NCI-H748 treated with DMSO at 0.1 percent for 48 hours (cell line): ENCODE results near the gene CYP19A1.

ENCODE experiments used
- DNase-seq: peaks from one replicate; lab custom pipeline; 2025; lab: John Stamatoyannopoulos, UW

CYP19A1 gene

DNA sequence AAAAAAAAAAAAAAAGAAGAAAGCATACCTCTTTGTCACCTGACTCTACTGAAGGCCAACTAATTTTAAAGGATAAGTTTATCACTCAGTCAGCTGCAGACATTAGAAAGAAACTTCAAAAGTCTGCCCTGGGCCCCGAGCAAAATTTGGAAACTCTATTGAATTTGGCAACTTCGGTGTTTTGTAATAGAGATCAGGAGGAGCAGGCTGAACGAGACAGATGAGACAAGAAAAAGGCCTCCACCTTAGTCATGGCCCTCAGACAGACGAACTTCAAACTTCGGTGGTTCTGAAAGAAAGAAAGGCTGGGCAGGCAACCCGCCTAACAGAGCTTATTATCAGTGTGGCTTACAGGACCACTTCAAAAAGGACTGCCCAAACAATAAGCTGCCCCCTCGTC, 21.6 kb upstream of the CYP19A1 start:
- DNase-seq, result no peak

DNA sequence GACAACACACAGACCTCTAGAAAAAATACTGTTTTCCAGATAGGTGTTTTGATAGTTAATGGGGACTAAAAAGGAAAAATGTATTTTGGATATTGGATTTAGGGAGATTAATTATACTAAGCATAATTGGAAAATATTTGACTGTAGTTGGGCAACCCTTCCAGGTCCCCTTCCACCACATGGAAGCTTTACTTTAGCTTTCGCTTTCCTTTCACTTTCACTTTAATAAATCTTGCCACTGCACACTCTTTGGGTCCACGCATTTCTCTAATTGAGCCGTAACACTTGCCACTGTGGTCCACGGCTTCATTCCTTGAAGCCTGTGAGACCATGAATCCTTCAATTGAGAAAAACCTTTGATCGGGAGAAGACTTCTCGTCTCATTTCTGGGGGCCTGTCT, 18.6 kb upstream of the CYP19A1 start:
- DNase-seq, result no peak

DNA sequence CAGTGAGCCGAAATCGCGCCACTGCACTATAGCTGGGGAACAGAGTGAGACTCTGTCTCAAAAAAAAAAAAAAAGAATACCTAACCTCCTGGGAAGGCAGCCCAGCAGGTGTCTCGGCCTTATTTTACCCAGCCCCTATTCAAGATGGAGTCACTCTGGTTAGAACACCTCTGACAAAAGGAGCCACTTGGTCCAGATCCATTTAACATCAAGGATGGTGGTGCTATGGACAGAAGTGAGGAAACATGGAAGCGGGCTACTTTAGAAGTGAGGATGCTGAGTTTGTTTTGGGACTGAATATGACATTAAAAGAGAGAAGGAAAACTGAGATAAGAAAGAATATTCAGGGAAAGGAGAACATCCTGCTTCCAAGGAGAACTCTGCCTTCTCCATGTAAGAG, 17.8 kb upstream of the CYP19A1 start:
- no peak for DNase-seq

DNA sequence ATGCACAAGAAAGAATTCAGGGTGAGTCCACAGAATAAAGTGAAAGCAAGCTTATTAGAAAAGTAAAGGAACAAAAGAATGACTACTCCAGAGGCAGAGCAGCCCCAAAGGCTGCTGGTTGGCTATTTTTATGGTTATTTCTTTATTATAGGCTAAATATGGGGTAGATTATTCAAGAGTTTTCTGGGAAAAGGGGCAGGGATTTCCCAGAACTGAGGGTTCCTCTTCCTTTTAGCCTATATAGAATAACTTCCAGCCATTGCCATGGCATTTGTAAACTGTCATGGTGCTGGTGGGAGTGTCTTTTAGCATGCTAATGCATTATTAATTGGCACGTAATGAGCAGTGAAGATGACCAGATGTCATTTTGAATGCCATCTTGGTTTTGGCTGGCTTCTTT, 16.7 kb upstream of the CYP19A1 start:
- DNase-seq, result no peak

DNA sequence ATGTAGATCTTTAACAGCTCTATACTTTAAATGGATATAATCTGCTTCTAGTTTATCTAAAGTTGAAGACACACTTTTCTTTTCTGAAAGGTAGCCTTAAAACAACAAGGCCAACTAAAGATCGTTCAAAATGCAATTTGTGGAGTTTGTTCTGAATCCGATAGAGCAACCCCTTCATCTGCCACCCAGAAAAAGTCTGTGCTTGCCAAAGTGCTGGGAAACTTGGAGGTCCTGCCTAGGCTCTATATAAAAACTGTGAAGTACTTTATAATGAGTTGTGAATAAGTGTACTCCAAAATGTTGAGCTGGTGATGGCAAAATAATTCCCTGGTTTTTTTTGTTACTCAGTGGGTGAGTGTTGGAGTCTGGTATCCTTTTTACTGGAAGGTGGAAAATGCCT, 15.6 kb upstream of the CYP19A1 start:
- DNase-seq, result no peak

DNA sequence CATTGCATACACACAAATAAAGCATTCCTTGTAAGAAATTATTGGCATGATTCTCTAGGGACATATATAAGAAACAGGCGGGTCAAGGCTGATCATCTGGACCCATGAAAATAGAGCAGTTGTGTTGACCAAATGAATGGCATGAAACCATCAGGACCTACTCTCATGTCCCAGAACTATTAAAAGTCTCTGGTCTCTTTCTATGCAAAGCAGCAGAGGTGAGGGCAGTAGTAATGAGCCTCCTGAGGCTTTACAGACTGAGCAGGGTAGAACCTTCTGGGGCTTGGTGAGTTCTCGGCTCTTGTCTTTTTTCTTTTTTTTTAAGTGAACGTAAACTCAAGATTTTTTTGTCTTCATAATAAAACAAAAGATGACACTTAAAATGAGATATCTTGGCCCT, 12.3 kb upstream of the CYP19A1 start:
- no peak for DNase-seq

DNA sequence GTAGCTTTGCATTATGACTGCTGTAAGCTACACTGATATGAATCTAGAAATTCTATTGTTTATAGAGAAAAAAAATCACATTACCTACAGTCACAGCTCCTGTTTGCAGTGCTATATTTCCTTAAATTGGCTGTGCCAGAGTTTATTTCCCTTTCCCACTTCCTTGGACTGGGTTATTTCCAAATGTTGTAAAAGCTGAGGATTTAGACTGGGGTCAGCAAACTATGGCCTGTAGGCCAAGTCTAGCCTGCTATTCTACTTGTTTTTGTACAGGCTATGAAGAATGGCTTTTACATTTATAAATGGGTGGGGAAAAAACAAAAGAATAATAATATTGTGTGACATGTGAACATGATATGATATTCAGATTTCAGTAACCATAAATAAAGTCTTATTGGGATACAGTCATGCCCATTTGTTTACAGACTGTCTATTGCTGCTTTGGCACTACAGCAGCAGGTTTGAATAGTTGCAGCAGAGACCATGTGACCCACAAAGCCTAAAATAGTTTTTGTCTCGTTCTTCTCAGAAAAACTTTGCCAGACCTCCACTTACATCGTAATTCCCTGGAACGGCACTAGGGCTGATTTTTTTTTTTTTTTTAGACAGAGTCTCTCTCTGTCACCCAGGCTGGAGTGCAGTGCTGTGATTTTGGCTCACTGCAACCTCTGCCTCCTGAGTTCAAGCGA, 10.9 kb upstream of the CYP19A1 start:
- no peak for DNase-seq

DNA sequence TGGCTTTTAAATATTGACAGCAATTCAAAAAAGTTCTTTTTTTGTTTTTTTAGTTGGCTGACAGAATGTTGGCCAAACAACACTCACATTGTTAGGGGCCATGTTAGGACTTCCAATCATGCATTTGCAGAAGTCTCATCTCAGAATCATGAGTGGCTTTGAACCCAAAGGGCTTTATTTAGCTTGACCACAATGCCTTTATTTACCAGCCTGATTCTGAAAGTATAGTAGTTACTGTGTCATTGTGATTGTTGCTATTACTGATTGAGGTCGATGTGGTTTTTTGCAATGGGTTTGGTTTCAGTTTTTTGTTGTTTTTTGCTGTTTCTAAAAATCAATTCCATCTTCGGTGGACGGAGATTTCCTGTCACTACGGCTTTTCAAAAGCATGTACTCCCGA, 10.3 kb upstream of the CYP19A1 start:
- no peak for DNase-seq

DNA sequence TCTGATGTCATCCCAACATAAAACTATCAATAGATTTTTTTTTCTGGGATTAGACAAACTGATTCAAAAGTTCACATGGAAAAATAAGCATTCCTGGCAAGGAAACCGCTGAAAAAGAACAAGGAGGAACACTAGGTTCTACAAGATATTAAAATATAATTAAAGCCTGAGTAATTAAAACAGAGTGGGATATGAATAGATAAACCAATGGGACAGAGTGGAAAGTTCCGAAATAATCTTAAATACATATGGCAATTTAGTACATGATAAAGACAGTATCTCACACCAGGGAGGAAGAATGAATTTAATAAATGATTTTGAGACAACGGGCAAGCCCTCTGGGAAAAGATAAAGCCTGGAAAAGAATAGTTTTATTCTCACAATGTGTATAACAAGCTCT, 7.7 kb upstream of the CYP19A1 start:
- no peak for DNase-seq

DNA sequence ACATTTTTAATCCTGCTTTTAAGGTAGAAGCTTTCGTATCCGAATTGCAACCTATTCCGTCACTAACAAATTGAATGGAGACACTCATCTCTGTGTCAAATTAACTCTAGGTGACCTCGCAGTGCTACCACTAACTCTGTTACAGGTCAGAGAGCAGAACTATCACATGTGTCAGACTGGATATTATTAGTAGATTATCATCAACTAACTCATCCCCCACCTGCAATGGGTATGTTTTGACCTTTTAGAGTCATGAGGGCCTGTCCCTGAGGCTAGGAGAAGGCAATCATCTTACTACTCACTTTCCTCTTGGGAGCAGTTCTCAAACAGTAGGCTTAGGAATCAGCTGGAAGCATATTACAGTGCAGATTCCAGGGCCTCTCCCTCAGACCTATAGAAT, 5.1 kb upstream of the CYP19A1 start:
- no peak for DNase-seq

DNA sequence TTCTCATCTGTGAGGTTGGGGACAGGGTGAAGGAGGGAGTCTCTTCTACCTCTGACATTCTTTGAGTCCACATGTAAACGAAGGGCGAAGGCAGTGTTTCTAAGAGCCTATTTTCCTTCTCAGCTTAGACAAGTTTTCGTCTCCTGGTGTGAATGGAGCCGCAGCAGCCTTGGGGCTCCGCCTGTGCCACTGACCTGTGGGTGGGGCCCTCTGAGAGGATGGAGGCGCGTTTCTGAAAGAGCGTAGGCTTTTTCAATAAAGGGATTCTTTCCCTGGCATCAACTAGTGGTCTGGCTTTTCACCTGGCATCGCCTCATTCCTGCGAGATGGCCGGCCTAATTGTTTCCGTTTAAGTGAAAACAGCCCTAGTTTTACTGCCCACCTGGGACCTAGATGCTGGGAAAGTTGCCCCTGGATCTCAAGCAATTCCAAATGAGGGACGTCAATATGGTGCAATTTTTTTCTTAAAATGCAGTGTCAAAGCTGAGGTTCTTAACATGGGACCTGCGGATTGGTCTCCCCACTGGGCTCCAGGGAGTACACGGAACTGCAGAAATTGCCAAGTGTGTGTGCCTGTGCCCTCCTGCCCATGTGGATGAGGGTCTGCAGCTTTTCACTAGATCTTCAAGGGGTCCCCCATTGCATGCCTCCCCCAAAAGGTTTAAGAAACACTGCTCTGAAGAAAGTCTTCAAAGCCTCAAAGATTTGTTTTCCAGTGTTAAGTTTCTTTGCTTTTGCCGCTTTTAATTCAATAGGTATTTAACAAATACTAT, 4.0 kb upstream of the CYP19A1 start:
- peak; percentile 17 for DNase-seq

DNA sequence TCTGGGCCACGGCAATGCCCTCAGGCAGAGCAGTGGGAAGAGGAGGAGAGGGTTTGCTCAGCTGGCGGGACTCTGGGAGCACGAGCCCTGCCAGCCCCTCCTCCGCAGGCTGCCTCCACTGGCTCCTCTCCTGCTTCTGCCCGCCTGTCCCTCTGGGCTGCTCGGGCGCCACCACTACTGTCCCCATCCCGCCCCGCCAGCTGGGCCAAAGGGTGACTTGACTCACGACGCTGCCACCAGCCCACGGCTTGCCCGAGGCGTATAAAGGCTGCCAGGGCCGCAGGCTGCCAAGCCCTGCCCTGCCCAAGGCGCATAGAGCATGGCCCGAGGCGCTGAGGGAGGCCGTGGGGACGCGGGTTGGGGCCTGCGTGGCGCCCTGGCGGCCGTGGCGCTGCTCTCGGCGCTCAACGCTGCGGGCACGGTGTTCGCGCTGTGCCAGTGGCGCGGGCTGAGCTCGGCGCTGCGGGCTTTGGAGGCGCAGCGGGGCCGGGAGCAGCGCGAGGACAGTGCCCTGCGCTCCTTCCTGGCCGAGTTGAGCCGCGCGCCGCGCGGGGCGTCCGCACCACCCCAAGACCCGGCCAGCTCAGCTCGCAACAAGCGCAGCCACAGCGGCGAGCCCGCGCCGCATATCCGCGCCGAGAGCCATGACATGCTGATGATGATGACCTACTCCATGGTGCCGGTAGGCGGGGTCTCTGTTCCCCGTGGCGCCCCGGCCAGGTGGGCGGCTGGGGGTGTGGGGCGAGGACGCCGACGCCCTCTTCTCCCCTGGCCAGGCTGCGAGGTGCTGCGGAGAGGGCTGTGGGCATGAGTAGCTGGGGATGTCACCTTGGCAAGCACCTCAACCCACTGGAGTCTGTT, 3.2 kb upstream of the CYP19A1 start, which contains the start of gene GLDN:
TSS of gene GLDN (plus strand) at position 290 of the 861 bp plus-strand sequence. CDS start at position 320, 30 bp downstream.
- DNase-seq, result peak; percentile 13

DNA sequence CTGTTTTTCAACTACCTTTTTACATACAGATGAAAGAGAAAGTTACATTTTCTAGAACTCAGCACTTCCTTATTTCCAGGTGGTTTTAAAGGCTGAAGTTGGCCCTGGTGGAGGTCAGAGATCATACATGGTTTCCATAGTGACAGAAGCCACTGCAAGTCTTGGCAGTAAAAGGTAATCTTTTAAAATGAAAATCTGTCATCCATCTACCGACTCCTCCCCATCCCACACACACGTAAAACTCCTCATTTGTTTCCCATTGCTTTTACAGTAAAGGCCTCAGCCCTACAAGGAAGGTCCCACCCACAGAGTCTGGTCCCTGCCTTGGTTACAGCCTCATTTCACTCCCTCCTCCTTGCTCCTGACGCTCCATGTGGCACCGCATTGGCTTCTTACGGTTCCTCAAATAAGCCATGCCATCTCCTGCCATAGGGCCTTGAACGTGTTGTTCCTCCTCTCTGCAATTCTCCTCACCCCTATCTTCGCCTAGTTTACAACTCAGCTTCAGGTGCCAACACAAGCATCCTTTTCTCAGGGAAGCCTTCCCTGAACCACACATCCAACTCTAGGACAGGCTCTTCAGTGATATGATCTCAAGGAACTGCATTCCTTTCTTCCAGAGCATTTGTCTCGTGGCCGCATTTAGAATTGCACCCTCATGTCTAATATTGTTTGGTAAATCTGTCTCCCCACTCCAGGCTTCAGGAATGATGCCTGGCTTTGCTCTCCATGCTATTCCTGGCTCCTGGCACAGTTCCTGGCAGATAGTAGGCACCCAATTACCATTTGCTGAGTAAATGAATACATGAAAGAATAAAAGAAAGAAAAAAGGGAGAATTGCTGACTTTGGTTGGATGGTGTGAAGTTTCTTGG, 2.6 kb downstream of the CYP19A1 start:
- no peak for DNase-seq

DNA sequence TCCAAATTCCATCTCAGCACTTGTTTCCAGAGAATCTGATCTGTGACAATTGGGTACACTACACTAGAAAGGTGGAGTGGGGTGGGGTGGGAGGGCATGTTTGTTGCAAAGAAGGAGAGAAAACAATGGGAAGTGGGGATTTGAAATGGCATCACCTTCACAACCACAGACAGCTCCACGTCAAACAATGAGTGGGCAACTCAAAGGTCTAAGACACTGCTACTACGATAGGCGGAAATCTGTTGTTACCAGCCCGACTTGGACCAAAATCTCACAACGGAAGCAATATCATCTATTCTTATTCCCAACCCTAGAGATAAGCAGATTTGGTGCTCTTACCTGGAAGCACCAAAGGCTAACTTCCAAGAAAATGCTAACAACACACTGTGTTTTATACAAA, 3.3 kb downstream of the CYP19A1 start:
- no peak for DNase-seq

DNA sequence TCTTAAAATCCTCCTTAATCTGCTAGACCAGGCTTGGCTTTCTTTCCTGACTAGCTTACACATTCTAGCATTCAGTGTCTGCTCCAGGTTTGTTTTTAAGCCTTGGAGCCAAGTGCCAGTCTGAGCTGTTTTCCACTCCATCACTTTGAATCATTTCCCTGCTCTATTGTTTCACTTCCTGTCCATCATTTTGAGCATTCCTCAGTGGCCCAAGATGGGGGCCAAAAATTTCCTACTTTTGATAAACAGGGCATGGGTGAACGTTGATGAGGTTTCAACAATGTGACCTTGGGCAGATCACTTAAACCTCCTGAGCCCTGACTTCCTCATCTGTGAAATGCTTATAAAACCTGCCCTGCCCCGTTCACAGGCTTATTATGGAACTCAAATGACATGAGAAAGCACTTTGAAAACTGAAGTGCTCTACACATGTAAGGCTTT, 4.4 kb downstream of the CYP19A1 start:
- no peak for DNase-seq

DNA sequence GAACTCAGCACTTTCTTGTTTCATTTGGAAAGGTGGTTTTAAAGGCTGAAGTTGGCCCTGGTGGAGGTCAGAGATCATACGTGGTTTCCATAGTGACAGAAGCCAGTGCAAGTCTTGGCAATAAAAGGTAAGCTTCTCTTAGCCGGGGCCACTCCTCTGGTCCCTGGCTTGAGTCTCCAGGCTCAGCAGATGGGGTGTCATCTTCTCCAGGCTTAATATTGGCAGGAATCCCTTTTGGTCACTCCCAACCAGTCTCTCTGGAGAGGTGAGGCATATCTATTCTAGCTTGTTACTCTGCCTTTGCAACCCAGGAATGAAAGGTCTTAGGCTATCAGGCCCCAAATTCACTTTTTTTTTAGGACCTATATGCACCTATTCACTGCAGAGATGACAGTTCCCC, 4.8 kb downstream of the CYP19A1 start:
- no peak for DNase-seq

DNA sequence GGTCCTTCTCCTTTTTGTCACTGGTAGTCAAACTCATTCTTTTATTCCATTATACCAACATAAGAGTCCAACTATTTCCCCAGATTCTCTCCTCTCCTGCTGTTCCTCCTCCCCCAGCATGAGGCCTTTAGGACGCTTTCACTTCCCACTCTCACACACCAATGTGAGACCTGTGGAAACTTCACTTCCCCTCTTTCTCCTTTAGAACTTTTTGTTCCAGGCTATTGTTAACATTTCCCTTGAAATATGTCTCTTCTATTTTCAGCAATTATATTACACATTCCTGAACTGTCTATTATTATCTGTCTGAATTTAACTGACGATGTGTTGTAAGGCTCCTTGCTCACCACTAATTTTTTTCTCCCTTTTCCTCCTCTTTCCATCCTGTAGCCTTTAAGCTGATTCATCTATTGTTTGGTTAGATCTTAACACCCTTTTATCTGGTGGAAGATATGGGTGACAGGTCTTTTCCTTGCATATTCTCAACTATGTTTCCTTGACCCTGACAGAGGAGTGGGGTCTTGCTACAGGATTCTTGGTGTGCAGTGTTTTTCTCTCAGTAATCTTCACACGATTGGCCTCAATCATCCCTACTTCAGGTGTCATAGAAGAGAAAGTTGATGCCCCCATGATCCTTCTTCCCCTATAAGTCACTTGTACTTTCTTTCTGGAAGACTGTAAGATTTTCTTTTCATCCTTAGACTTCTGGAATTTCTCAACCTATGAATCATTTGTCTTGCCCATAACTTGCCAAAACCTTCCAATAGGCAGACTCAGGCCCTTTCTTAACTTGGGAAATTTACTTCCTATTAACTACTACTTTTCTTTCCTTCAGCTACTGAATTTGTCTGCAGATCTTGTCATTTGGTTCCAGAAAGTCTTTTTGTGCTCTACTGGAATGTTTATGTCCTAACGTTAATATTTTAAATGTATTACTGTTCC, 5.9 kb downstream of the CYP19A1 start:
- DNase-seq, result no peak

DNA sequence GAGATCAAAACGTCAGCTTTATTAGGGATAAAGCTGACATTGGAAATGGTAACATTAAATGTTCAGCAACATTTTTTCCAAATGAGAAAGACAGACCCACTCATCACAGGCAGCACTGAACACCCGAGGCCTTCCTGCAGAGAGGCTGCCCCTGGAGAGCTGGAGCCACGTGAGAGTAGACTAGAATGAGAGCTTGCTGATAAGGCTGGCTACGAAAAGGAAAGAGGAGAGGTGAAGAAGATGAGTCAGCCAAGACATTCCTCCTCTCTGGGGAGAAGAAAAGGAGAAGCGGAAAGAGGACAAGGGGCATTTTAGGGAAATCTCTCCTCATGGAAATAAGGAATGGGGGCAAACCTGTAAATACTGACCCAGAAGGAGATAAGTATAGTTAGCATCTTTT, 7.3 kb downstream of the CYP19A1 start:
- no peak for DNase-seq

DNA sequence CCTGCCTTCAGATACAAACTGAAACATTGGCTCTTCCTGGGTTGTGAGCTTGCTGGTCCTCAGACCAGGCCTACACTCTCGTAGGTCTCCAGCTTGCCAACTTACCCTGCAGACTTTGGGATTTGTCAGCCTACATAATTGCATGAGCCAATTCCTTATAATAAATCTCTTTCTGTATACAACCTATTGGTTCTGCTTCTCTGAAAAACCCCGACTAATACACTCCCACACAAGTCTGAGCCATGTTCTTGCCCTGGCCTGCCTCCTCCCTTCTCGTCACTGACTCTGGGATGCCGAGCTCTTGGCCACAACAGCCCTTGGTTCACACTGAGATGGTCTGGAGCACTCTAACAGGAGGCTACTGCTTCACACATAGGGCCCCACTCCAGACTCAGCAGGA, 9.5 kb downstream of the CYP19A1 start:
- no peak for DNase-seq

DNA sequence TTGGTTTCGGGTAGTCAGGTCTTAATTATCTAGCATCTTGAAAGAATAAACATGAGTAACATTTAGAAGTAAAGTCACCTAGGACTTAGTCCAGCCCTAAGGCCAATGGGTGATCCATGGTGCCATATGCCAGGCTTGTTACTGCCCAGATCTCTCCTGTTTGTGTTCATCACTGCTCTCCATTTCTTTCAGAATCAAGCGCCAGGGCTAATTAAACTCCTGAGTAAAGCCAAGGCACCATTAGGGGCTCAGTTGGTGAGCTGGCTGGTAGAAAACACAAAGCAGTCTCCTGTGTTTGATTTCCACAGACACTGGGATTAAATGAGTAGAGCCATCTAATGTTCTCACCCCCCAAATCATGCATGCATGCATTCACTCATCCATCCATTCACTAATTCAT, 11.3 kb downstream of the CYP19A1 start:
- no peak for DNase-seq

DNA sequence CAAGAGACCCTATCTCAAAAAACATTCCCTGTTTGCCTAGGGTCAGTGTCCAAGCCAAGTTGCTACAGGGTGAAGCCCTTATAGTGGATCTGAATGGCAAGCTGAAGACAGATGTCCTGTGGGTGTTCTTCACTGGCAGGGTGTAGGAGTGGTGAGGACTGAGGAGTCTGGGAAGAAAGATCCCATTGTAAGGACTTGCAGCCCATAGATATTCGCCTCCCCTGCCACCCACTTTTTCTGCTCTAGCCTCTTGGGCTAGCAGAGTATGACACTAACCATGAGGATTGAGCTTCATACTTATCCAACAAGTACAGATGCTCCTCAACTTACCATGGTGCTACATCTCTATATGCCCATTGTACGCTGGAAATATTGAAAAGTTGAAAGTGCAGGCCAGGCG, 13.2 kb downstream of the CYP19A1 start:
- DNase-seq, result no peak
